Midbrain (tissue), 1 donor: ENCODE measurements around the gene MRPL53.
"Not testable (repeated sequence)": the region's sequence is repeated elsewhere in the genome, so short reads cannot be mapped to it uniquely, and the experiment has no call there.

Experiments used
- DNase-seq: peaks from one replicate; lab custom pipeline; 2025; lab: John Stamatoyannopoulos, UW

The MRPL53 gene

DNA sequence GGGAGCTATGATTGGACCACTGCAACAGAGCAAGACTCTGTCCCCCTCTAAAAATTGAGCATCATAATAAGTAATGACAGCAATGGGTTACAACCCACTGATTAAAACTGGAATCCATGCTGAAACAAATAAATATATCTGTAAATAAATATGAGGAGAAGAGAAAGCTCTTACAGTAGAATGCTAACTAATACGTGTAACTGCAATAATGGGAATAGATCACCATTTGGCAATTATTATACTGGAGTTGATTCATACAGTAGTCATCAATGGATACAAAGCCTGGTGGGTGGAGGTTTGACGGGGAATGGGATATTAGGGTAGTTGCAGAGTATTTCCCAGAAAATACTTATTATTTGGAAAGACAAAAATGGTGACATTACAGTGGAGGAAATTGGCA is 23.7 kb downstream of the MRPL53 start:
- no peak for DNase-seq

DNA sequence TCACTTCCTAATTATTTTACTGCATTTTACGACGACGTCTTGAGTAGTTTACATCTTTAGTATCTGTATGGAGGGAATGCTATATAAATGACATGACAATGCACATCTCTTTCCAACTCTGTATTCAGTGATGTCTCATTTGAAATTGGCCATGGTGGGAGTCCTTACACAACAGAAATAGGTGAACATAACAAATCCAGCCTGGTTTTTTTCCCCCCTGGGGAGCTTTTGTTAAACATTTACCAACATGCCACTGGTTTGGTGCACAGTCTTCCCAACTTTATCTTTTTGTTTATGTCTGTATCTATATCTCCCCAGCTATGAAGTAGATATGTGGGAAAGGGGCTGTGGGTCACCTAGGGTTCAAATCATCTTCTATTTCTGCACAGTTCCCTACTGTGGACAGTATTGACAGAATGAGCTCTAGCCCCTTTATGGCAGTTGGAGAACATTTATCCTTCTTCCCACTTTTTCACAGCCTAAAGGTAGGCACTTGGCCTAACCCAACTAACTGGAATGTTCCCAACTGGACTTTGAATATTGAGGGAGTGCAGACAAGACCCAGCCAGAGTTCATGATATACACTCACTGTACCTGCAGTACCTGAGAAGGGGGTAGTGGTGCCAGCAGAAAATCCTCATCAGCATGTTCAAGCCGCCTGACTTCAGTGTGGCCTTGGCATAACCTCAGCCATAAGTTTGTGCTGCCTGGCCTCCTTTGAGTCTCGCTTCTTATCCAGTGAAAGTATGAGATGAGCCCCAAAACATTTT is 25.1 kb downstream of the MRPL53 start:
- DNase-seq, result no peak

DNA sequence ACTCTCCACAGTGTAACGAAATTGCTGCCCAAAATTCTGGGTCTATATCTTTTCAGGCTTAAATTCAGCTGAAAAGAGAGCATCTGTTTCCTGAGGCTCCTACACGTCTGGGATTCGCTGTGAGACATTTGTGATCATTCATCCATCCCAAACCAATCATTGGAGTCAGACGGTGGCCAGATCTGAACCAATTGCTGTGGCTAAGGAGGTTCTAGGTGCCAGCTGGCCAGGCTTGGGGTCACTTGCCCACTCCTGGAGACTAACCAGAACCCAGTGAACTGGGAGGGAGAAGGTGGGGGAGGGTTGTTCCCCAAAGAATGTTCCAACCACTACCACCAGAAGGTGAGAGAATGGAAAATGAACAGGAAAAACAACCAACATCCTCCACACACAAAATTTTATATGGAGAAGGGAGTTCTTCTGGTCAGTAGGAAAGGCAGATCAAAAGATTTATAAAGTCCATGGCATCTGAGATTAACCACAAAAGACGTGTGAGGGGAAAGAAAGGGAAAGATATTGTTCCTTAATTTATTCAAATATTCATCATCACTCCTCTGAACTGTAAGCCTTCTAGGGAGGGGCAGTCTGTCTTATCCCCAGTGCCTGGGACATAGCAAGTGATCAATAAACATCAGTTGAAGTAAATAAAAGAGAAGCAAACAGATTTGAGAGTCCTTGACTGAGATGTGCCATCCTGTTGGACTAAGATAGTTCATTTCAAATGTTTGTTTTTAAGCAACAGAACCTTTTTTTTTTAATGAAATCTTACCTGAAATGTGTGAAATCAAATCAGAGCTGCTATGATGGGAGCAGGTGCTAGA is 27.8 kb downstream of the MRPL53 start:
- DNase-seq, result no peak

DNA sequence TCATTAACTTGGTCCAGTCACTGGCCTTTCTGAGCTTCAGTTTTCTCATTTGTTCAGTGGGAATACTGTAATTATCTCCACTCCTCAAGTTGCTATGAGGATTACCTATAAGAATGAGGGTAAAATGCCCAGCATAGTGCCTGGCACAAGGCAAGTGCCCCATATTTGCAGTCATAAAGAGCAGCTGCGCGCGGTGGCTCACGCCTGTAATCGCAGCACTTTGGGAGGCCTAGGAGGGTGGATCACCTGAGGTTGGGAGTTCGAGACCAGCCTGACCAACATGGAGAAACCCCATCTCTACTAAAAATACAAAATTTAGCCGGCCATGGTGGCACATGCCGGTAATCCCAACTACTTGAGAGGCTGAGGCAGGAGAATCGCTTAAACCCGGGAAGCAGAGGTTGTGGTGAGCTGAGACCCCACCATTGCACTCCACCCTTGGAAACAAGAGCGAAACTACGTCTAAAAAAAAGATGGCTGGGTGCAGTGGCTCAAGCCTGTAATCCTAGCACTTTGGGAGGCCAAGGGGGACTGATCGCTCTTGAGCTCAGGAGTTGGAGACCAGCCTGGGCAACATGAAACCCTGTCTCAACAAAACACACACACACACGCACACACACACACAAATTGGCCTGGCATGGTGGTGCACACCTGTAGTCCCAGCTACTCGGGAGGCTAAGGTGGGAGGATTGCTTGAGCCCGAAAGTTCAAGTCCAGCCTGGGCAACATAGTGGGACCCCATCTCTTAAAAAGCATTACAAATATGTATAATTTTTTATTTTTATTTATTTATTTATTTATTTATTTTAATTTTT is 29.8 kb downstream of the MRPL53 start:
- DNase-seq, result not testable (repeated sequence)

DNA sequence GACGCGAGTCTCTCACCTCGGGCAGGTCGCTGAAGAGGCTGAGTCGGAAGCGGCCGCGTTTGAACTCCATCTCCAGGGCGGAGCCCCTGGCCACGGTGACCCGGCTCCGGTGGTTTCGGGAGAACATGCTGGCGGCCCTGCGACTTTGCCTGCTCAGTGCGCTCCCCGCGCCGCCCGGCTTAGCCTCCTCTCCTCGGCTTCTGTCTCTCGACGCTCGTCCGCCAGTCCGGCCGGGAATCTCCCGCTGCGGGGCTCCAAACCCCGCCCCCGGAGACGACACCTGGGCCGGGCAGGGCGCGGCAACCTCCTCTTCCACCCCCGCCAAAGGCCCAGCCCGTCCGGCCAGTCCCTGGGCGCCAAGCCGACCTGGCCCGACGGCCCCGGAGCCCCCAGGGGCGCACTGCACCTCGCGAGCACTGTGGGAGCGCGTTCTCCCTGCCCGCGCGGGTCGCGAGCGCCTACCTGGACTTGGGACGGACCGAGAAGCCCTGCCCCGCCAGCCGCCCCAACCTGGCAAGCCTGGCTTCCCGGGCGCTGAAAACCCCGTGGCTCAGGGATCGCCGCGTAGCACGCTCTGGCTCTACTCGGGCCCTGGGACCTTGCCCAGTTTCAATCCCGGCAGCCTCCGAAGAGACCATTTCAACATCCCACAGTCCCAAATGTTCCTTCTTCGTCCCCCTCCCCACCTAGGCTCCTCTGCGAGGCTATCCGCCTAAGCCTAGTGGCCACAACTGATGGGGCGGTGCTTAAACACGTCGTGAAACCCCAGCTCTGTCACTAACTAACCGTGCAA is 30.6 kb downstream of the MRPL53 start, which contains the start of gene RTKN:
Gene RTKN (minus strand): TSS at position 248 of the 793 bp plus-strand sequence. CDS start 121 bp downstream, at position 127.
- no peak for DNase-seq

DNA sequence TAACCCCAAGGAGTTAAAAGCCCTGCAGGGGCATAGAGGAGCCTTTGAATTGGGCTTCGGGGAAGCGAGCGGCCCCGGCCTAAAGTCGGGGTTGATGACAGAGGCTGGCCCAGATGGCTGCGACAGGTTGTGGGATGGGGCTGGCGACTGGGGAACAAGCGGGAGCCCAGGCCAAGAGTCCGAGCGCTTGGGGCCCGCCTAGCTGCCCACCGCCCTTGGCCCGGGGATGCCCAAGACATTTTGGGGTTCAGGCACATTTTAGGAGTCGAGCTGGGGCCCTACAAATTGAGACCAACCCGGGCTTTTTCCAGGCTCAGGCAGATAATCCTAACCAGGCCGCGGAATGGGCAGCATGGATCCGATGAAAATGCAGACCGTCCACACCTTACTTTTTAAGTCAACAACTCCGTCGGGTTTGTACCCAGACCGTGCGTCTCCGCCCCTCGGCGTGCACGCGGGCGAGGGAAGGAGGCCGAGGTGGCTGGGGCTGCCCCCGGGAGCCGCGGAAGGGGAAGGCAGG is 31.2 kb downstream of the MRPL53 start:
- no peak for DNase-seq

DNA sequence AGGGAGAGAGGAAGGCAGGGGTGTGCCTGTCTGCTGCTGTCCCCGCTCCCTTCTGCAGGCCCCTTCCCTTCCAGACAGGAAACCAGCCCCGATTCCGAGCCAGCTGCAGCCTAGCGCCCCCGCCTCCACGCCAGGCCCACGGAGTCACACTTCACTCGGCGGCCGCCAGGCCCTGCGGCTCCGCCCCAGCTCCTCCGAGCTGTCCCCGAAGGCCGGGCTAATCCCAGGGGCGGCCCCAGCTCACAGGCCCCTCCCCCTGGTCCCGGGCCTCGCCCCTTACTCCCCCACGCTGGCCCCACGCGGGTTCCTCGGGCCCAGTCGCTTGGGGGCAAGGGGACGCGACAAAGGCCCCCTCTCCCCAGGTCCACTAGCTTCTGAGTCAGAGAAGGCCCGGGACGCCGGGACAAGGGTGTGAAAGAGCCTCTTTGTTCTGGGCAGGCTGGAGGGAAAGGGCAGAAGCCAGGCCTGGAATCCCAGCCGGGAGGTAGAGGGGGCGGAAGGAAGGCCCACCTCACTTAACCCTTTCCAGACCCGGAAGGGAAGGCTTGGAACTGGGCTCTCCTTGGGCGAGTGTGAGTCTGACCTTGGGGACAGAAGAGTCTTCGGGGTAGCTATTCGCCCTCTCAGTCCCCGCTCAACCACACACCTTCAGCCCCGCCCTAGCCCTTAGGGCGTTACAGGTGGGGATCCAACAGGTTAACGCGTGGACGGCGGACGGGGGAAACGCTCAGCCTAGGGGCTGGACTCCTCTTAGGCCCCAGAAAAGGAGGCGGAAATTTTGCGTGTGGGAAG is 31.9 kb downstream of the MRPL53 start:
- DNase-seq, result peak; percentile 88

DNA sequence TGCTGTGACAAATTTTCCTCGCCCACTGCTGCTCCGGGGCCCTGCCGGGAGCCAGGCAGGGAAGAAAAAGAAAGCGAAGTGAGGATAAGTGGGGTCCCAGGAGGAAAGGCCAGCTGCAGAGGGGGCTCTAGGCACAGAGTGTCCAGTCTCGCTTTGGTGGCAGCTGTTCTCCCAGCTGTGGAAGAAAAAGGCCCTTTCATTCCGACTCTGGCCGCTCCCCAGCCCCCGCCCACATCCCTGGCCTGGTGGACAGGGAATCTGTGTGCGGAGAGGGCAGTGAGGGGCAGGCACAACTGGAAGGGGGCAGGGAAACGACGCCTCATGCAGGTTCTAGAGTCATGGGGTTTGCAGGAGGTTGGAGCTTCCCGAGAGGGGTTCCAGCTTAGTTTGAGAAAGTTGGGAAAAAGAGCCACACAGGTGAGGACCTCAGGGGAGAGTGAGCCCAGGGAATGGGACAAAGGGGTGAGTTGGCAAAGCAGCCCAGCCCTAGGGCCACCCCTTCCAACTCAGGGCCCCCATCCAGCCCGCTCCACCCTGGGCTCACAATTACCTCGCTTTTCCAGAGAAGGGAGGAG is 32.6 kb downstream of the MRPL53 start:
- DNase-seq, result peak; percentile 91

DNA sequence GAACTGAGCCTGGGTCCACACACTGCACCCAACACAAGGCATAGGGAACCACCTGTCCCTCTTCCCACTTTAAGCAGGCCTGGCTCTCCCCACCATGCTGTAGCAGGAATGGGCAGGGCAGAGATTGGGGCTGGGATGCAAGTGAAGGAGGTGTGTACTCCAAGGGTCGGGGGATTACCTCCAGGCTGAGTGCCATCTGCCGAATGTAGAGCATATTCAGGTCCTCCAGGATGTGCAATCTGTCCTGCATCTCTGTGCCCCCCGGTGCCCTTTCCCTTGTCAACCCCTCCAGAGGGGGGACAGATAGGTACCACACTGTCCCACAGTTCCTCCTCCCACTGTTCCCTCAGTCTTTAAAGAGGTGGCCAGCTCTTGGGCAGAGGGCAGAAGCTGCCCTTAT is 33.1 kb downstream of the MRPL53 start:
- DNase-seq, result peak; percentile 60

DNA sequence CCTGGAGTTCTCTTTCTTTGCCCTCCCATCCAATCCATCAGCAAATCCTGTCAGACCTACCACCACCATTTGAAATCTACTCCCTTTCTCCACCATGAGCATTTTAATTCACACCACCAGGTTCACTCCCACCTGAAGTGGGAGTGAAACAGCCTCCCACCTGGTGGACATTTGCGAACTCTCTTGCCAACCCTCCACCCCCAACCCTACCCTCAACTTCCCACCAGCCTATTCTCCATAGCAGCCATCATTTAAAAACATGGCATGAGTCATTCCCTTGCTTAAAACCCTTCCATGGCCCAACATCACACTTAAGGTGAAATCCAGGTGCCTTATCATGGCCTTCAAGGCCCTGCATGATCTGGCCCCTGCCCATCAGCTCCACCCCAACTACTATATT is 34.2 kb downstream of the MRPL53 start:
- DNase-seq, result no peak

DNA sequence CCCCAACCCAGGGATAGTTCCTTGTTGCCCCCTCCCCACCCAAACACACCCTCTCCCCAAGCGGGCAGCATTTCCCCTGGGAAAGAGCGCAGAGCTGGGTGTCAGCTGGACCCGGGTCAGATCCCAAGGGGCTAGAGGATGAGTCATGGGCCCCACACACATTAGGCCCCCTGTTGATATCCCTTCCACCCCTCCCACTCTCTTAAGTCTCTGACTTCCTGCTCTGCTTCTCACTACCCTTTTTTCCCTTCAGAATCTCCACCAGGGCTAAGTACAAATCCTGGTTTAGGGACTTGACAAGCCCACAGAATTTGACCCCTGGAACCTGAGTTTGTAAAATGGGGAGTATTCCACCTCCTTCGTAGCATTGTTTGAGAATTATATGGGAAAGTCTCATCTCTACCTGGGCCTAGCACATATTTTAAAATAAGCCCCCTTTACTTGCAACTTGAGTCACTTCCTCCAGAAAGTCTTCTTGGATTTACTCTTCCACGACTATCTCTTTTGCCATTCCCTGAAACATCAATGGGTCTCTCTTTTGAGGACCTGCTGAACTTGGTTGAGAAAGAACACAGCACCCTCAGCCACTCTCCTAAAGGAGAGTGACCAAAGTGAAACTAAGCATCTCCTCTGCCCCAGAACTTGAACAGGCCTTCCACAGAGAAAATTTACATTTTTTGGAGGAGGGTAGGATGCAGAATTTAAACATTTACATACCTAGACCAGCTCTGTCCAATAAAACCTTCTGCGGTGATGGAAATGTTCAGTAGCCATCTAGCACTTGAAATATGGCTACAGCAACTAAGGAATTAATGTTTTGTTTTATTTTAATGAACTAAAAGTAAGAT is 35.4 kb downstream of the MRPL53 start:
- DNase-seq, result no peak

DNA sequence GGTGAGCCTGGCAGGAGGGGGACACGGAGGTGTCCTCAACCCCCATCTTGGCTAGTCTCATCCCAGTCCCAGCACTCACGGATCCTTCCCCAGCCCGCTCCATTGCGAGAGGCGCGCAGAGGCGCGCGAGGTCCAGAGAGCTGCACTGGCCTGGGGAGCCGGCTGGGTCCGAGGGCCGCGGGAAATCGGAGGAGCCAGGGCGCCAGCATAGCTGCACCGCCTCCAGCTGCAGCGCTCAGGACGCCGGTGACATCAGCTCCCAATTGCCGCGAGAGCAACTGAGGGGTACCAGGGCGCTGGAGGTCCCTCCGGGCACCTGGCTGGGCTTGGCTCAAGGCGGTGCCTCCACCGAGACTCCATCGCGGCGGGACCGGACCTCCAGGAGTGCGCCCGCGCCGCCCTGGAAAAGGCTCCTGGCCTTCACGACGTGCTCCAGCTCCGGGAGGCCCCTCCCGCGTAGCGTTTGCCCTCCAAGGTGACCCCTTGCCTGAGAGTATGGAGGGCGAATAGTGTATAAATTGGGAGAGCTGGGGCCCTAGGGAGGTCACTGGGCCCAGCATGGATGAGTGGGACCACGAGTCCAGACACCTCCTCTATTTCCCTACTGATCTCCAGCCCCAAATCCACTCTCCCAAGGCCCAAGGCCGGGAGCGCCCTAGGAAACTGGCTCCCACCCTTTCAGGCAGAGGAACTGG is 36.2 kb downstream of the MRPL53 start:
- DNase-seq, result no peak

DNA sequence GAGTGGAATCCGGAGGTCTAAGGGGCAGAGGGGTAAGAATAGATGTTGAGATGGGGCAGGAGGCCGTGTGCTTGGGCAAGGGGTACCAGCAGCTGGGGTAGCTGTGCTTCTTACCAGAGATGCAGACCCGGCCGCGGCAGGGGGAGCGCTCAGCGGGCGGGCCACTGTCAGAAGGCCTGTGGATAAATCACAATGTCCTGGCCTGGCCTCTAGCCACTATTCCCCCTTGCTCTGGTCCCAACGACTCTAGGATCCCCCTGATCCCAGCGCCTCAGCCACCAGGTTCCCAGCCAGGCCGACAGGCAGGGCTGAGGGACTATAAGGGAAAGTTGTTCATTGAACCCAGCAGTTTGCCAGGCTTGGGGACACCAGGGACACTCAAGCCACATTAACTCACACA is 42.0 kb downstream of the MRPL53 start:
- DNase-seq, result no peak

DNA sequence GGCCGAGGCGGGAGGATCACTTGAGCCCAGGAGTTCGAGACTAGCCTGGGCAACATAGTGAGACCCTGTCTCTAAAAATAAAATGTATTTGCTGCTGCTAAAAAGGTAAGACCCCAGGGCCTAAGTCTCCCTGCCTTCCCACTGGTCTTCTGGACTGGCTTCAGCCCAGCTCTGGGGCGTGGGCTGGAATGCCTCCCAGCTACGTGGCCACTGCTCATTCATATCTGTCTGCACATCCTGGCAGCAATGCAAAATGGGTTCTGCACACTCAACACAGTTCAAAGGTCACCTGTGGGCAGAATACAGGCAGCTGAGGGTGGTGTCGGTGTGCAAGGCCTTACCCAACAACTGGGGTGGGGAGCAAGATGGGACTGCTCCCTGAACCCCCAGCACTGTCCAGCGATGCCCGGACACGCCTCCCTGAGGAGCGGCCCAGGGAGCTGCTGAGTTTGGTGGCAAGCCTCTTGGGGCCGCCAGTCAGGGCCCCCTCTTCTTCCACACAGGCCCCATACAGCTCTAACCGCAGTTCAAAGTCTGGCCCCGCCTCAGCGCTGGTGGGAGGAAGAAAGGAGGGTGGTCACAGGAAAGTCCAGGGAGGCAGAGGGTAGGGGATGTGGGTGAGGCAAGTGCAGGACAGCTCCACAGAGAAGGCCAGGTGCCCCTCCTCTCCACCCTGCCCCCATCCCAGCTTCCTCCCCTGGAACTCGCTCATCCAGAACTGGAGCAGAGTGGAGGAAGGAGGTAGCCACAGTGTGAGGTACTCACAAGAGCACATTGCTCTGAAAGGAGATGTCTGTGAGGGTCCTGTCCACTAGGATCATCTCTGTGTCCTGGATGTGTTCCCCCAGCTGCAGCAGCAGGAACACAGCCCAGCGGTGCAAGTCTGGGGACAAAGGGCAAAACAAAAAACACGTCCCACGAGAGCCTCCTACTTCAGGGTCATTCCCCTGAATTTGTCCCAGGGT is 42.7 kb downstream of the MRPL53 start:
- no peak for DNase-seq

DNA sequence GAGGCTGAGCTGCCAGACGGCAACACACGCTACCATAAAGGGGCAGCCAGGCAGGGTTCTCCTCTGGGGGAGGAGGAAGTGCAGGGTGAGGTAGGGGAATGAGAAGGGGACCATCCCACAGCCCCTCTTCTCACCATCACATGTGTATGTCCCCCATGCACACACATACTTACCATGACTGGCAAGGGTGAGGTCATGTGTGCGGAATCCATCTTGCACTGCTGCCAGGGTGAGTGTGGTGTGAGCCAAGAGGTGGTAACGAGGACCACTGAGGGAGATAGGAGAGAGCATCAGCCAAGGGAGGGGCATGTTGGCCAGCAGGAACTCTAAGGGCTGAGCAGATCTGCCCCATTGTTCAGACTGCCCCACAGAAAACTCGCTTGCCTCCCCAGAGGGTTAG is 43.8 kb downstream of the MRPL53 start:
- DNase-seq, result no peak

DNA sequence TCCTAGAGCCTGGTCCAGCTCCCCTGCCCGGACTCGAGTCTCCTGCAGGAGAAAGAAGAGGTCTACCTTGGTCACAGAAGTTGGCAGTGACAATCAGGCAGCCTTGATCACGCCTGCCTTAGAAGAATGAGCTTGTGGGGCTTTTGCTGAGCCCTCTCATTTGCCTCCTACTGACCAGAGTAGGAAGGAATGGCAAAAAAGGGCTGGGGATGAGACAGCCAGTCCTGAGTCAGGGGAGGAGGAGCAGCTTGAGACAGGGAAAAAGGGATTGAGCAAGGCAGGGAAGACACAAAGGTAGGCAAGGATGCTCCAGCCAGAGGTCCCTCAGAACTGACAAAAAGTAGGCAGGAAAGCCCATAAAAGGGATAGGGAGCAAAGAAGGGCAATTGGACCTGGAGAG is 44.9 kb downstream of the MRPL53 start:
- no peak for DNase-seq

DNA sequence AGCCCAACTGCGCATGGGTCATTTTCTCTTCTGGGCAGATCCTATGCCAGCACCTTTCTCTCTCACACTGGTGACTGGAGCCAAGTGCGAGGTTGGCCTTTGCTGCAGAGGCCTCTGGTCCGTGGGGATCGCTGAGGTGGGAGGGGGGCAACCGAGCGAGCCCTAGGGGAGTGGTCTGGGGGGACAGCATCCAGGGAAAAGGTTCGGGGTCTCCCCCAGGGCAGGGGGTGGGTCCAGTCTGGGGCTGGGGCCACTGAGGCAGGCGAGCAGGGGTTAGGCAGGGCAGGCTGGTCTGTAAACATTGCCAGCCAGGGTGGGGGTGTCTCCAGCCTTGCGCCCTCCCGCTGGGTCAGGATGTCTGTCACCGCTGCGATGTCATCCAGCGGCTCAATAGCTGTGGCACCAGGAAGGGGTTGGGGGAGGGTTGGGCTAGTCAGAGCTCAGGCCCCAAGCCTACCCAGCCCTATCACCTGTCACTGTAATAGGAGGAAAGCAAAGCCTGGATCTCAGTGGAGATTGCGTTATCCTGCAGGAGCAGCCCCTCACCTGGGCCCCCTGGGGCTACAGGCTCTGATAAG is 46.2 kb downstream of the MRPL53 start:
- DNase-seq, result no peak
